Testis (tissue), 3 donors: ENCODE data around the gene ALPL. TPM values are rescaled to one million over a fixed set of nuclear protein-coding genes. Genes with fewer than 3 reads are reported as not detected.

Experiments
- DNase-seq: peaks from one replicate; pipeline ENCODE4 v3.0.0-alpha.2; 2019
- H3K27ac ChIP-seq, 2 donors: fragments of 200-600 bp; sonication (generic); one replicate each; pipeline ENCODE4 v1.5.1; 2019
- H3K27me3 ChIP-seq: fragments of 200-600 bp; sonication (generic); one replicate; pipeline ENCODE4 v1.5.1; 2019
- H3K36me3 ChIP-seq: fragments of 200-600 bp; sonication (generic); one replicate; pipeline ENCODE4 v1.5.1; 2017; ENCODE audit warnings: low read depth; ENCODE audit errors: missing control alignments
- H3K4me1 ChIP-seq: fragments of 200-600 bp; sonication (generic); one replicate; pipeline ENCODE4 v1.5.1; 2019
- H3K4me3 ChIP-seq, 2 donors: fragments of 200-600 bp; sonication (generic); one replicate each; pipeline ENCODE4 v1.5.1; 2017 to 2019
- H3K9me3 ChIP-seq: fragments of 200-600 bp; sonication (generic); one replicate; pipeline ENCODE4 v1.5.1; 2017
- POLR2A ChIP-seq: fragments of 450-650 bp; IDR thresholded peaks from one replicate; pipeline ENCODE4 v1.6.1; 2017; ENCODE audit warnings: antibody characterized with exemption, mild to moderate bottlenecking, moderate library complexity
- WGBS, 2 donors: methylation state at CpG; one replicate each; pipeline ENCODE4 v1.1.5; 2018; 5-methylcytosine and 5-hydroxymethylcytosine counted together
- intact Hi-C: fragments of 100-400 bp; cut with DNase I; formaldehyde crosslinking; loops from one replicate; pipeline ENCODE4 v1.15.1; 2023; ENCODE audit warnings: low total_unique reads
- polyA plus RNA-seq: library from polyadenylated mRNA; stranded (reverse); fragments of 350-450 nt; fragmentation: Illumina TruSeq; extraction: RNeasy Lipid Tissue Mini Kit (QIAGEN cat#74804); gene quantifications from one replicate; pipeline ENCODE4 v1.2.3, GENCODE V29; 2014; ENCODE audit warnings: low read depth, low replicate concordance; ENCODE audit not compliant: insufficient read depth
- total RNA-seq, 2 donors: library from RNA; depleted of rRNA; stranded (reverse); fragments of >200 nt; gene quantifications; one replicate each; pipeline ENCODE4 v1.2.3, GENCODE V29; 2016
- TF ChIP-seq, protein P1 (sequence below), 3 experiments: fragments of 450-650 bp in 2 of 3; fragments of 200-600 bp in 1 of 3; sonication (generic) in 1 of 3; IDR thresholded peaks; one replicate each; pipeline ENCODE4 v1.5.1; 2016 to 2019; ENCODE audit warnings: antibody characterized with exemption in 3 of 3, mild to moderate bottlenecking in 2 of 3, moderate library complexity in 1 of 3

ALPL gene
- total and polyA plus RNA-seq, 3 donors from 2014 or later: 11.8 to 22.2 (median 15.7) TPM

DNA sequence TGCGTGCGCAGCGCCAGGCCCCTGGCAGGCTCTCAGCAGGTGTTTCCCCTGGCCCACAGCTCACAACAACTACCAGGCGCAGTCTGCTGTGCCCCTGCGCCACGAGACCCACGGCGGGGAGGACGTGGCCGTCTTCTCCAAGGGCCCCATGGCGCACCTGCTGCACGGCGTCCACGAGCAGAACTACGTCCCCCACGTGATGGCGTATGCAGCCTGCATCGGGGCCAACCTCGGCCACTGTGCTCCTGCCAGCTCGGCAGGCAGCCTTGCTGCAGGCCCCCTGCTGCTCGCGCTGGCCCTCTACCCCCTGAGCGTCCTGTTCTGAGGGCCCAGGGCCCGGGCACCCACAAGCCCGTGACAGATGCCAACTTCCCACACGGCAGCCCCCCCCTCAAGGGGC is 68.1 kb downstream of the ALPL start:
- intact Hi-C loops: no loop called here
- peaks cover 9% of the 10 kb centered on the region for H3K4me1 ChIP-seq

DNA sequence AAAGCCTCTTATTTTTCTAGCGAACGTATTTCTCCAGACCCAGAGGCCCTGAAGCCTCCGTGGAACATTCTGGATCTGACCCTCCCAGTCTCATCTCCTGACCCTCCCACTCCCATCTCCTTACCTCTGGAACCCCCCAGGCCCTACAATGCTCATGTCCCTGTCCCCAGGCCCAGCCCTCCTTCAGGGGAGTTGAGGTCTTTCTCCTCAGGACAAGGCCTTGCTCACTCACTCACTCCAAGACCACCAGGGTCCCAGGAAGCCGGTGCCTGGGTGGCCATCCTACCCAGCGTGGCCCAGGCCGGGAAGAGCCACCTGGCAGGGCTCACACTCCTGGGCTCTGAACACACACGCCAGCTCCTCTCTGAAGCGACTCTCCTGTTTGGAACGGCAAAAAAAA is 68.7 kb downstream of the ALPL start:
- Histone ChIP-seq H3K4me3 (no peak overlapping the region), H3K9me3 (no peaks in the 10 kb centered on the region), H3K4me1 (peaks cover 9% of the 10 kb centered on the region), H3K36me3 (no peaks in the 10 kb centered on the region), H3K27ac (no peak overlapping the region), H3K27me3 (no peaks in the 10 kb centered on the region)
- DNase-seq: no peak
- TF ChIP-seq, protein P1, sequence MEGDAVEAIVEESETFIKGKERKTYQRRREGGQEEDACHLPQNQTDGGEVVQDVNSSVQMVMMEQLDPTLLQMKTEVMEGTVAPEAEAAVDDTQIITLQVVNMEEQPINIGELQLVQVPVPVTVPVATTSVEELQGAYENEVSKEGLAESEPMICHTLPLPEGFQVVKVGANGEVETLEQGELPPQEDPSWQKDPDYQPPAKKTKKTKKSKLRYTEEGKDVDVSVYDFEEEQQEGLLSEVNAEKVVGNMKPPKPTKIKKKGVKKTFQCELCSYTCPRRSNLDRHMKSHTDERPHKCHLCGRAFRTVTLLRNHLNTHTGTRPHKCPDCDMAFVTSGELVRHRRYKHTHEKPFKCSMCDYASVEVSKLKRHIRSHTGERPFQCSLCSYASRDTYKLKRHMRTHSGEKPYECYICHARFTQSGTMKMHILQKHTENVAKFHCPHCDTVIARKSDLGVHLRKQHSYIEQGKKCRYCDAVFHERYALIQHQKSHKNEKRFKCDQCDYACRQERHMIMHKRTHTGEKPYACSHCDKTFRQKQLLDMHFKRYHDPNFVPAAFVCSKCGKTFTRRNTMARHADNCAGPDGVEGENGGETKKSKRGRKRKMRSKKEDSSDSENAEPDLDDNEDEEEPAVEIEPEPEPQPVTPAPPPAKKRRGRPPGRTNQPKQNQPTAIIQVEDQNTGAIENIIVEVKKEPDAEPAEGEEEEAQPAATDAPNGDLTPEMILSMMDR (IDR thresholded peaks at IDR 0.05): no peak
- 84 to 89% methylated on average over 9 of the region's 9 CpGs for WGBS, 2 donors
- intact Hi-C loops: no loop called here

More for the DNA sequence above, 68.1 kb downstream of the ALPL start:
- H3K9me3 ChIP-seq: no peaks in the 10 kb centered on the region
- H3K27ac ChIP-seq: no peak overlapping the region
- DNase-seq: no peak
- no peaks in the 10 kb centered on the region for H3K36me3 ChIP-seq
- H3K27me3 ChIP-seq: no peaks in the 10 kb centered on the region
- TF ChIP-seq, protein P1 (IDR thresholded peaks at IDR 0.05): no peak
- TF ChIP-seq POLR2A: no peak
- 91 to 99% methylated on average over 13 to 26 of the region's 26 CpGs for WGBS, 2 donors
- H3K4me3 ChIP-seq: no peak overlapping the region

DNA sequence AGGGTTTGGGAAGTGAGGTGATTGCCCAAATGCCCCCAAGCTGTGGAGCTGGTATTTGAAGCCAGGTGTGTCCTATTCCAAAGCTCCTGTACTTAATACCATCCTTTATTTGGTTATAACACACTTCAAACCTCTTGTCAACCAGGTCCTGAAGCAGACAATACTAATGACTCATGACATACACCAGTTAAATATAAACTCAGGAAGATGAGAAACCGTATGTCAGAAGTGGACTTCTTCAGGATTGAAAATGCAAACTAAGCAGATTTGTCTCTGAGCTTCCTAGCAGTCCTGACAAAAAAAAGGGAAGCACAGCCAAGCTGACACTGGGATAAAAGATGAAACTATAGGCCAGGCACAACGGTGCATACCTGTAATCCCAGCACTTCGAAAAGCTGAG is 70.6 kb downstream of the ALPL start:
- WGBS, 2 donors: 69 to 76% methylated on average over 3 of the region's 3 CpGs
- DNase-seq: no peak
- Histone ChIP-seq H3K27me3 (no peaks in the 10 kb centered on the region), H3K27ac (no peak overlapping the region), H3K9me3 (no peaks in the 10 kb centered on the region), H3K36me3 (no peaks in the 10 kb centered on the region), H3K4me1 (peaks cover 1% of the 10 kb centered on the region), H3K4me3 (no peak overlapping the region)
- TF ChIP-seq, protein P1 (IDR thresholded peaks at IDR 0.05): no peak
- no peak for TF ChIP-seq POLR2A
- intact Hi-C loops: no loop called here

DNA sequence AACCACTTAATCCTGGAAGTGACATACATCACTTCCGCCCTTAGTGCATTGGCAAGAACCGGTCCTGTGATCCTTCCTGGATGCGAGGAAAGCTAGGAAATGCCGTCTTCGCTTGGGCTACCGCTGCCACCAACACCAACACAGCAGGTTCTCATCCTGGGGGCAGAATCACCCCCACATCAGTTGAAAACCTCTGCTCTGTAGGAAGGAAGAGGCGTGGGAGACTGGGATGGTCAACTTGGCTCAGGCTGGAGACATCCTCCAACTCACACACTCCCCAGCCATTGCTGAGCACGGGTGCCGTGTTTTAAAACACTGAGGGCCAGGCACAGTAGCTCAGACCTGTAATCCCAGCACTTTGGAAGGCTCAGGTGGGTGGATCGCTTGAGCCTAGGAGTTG is 74.9 kb downstream of the ALPL start:
- intact Hi-C loops: no loop called here
- Histone ChIP-seq H3K4me3 (no peak overlapping the region), H3K9me3 (no peaks in the 10 kb centered on the region), H3K36me3 (no peaks in the 10 kb centered on the region), H3K4me1 (peaks cover 5% of the 10 kb centered on the region), H3K27me3 (no peaks in the 10 kb centered on the region), H3K27ac (no peak overlapping the region)
- 75 to 77% methylated on average over 10 of the region's 10 CpGs for WGBS, 2 donors
- no peak for TF ChIP-seq POLR2A
- TF ChIP-seq, protein P1 (IDR thresholded peaks at IDR 0.05): no peak
- DNase-seq: no peak

DNA sequence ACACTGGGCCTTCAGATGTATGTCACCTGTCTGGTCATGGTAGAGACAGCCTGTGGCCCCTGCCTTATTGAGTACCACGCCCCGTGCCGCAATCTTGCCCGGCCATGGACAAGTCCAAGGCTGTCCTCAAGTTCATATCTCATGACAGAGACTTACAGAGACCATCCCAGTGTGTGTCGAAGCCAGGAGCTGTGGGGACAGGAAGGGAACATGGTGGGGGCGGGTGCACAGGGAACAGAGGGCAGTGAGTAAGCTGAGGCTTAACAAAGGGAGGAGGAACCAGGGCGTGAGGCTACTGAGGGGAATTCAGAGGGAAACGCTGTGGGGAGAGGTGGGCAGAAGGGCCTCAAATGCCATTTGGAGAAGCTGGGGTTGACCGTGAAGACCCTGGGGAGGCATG is 75.8 kb downstream of the ALPL start:
- Histone ChIP-seq H3K4me3 (no peak overlapping the region), H3K27ac (no peak overlapping the region), H3K9me3 (no peaks in the 10 kb centered on the region), H3K27me3 (no peaks in the 10 kb centered on the region), H3K4me1 (peaks cover 5% of the 10 kb centered on the region), H3K36me3 (no peaks in the 10 kb centered on the region)
- WGBS, 2 donors: 76 to 83% methylated on average over 9 of the region's 9 CpGs
- intact Hi-C loops: no loop called here
- DNase-seq: no peak
- TF ChIP-seq POLR2A: no peak
- TF ChIP-seq, protein P1 (IDR thresholded peaks at IDR 0.05): no peak
